HepG2 (cell line): ENCODE data around the gene MAN1C1. TPM values are rescaled to one million over a fixed set of nuclear protein-coding genes. Genes with fewer than 3 reads are reported as not detected.
A peak's percentile ranks its signal among the peaks of the same experiment; 100 is the strongest.

Experiments used
- CREB1 ChIP-seq, 2 experiments: fragments of 450-650 bp in 1 of 2; IDR thresholded peaks; 2 replicates each; pipeline ENCODE4 v1.6.1; 2016 to 2017; ENCODE audit warnings: control low read depth in 1 of 2, mild to moderate bottlenecking in 1 of 2, missing compliant biosample characterization in 1 of 2, missing genetic modification characterization in 1 of 2
- GABPA ChIP-seq, 2 experiments: IDR thresholded peaks; 2 replicates each; pipeline ENCODE4 v1.6.1; 2011 to 2016; ENCODE audit warnings: low read depth in 2 of 2, low read length in 1 of 2, missing biosample characterization in 1 of 2, missing genetic modification characterization in 1 of 2
- MXD4 ChIP-seq: IDR thresholded peaks from 2 replicates; pipeline ENCODE4 v1.6.1; 2016; ENCODE audit warnings: mild to moderate bottlenecking, missing biosample characterization, missing genetic modification reagents
- SP5 ChIP-seq: IDR thresholded peaks from 2 replicates; pipeline ENCODE4 v1.6.1; 2016; ENCODE audit warnings: low read depth, borderline replicate concordance
- ZNF138 ChIP-seq: sonication (generic); formaldehyde crosslinking; IDR thresholded peaks from 2 replicates; pipeline ENCODE4 v1.5.0; 2020; ENCODE audit warnings: mild to moderate bottlenecking, low read depth, missing genetic modification reagents
- ZNF644 ChIP-seq: IDR thresholded peaks from 2 replicates; pipeline ENCODE4 v1.6.1; 2016; ENCODE audit warnings: low read depth
- polyA plus RNA-seq, 8 experiments: library from polyadenylated mRNA; depleted of rRNA in 3 of 8; stranded (reverse) in 7 of 8; unstranded in 1 of 8; fragments of >200 nt; fragmentation: Illumina TruSeq in 4 of 8; extraction: Trizol in 4 of 8; gene quantifications; 2 replicates each; pipeline versions ENCODE4 v1.2.1 to v1.2.3, GENCODE V29; 2011 to 2016; ENCODE audit warnings: low read depth in 4 of 8, missing spikeins in 1 of 8, mixed read lengths in 1 of 8; ENCODE audit not compliant: insufficient read depth in 1 of 8
- total RNA-seq, 5 experiments: library from RNA; depleted of rRNA; stranded (reverse); fragments of >200 nt; fragmentation: Illumina TruSeq; extraction: Trizol; gene quantifications; 2 replicates each; pipeline ENCODE4 v1.2.3, GENCODE V29; 2016; ENCODE audit warnings: low read depth in 1 of 5
- TF ChIP-seq, protein P1 (sequence below): sonication (generic); formaldehyde crosslinking; IDR thresholded peaks from one replicate; pipeline ENCODE4 v1.5.1; 2020; ENCODE audit warnings: mild to moderate bottlenecking, missing genetic modification reagents; ENCODE audit errors: not compliant biosample characterization
- TF ChIP-seq, protein P2 (sequence below): sonication (generic); formaldehyde crosslinking; IDR thresholded peaks from 2 replicates; pipeline ENCODE4 v1.4.0; 2020; ENCODE audit warnings: low read depth, mild to moderate bottlenecking, missing genetic modification reagents
- TF ChIP-seq, protein P3 (sequence below): IDR thresholded peaks from 2 replicates; pipeline ENCODE4 v1.6.1; 2016; ENCODE audit warnings: low read depth, missing genetic modification reagents, missing compliant biosample characterization

The MAN1C1 gene
- total and polyA plus RNA-seq, 2 of the 13 experiments (the other 11 are each of a cell fraction or from before 2014, with no cell fraction given): 0.18 to 0.49 TPM

DNA sequence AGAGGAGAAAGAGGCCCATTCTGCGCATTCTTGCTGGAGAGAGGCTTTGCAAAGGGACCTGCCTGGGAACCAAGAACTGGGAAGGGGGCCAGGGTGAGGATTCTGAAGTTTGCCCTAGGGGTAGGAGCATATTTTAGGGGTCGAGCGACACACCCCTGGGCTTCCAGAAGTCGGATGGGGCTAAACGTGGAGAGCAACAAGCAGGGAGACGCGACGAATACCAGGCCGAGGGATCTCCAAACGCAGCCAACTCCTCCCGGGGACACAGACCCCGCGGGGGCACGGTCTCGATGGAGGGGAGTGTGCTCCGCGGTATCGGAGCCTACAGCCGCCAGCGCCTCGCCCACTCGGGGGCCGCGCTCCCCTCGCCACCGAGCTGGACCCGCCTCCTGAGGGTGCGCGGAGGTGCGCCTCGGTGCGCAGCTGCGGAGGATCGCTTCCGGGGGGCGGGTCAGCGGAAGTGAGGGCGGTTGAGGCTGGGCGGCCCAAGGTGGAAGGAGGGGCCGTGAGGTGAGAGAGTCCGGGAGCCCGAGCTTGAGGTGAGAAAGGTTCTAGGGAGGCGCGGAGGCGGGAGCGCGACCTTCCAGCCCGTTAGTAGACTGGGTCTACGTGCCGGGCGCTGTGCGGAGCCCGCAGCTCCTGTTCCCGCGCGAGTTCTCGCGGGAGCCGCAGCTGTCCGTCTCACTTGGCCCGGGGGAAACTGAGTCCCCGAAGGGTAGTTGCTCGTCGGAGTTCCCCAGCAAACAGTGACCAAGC lies 203.1 kb downstream of the MAN1C1 start, which contains the start of gene MTFR1L (continued):
- TF ChIP-seq, protein P1, sequence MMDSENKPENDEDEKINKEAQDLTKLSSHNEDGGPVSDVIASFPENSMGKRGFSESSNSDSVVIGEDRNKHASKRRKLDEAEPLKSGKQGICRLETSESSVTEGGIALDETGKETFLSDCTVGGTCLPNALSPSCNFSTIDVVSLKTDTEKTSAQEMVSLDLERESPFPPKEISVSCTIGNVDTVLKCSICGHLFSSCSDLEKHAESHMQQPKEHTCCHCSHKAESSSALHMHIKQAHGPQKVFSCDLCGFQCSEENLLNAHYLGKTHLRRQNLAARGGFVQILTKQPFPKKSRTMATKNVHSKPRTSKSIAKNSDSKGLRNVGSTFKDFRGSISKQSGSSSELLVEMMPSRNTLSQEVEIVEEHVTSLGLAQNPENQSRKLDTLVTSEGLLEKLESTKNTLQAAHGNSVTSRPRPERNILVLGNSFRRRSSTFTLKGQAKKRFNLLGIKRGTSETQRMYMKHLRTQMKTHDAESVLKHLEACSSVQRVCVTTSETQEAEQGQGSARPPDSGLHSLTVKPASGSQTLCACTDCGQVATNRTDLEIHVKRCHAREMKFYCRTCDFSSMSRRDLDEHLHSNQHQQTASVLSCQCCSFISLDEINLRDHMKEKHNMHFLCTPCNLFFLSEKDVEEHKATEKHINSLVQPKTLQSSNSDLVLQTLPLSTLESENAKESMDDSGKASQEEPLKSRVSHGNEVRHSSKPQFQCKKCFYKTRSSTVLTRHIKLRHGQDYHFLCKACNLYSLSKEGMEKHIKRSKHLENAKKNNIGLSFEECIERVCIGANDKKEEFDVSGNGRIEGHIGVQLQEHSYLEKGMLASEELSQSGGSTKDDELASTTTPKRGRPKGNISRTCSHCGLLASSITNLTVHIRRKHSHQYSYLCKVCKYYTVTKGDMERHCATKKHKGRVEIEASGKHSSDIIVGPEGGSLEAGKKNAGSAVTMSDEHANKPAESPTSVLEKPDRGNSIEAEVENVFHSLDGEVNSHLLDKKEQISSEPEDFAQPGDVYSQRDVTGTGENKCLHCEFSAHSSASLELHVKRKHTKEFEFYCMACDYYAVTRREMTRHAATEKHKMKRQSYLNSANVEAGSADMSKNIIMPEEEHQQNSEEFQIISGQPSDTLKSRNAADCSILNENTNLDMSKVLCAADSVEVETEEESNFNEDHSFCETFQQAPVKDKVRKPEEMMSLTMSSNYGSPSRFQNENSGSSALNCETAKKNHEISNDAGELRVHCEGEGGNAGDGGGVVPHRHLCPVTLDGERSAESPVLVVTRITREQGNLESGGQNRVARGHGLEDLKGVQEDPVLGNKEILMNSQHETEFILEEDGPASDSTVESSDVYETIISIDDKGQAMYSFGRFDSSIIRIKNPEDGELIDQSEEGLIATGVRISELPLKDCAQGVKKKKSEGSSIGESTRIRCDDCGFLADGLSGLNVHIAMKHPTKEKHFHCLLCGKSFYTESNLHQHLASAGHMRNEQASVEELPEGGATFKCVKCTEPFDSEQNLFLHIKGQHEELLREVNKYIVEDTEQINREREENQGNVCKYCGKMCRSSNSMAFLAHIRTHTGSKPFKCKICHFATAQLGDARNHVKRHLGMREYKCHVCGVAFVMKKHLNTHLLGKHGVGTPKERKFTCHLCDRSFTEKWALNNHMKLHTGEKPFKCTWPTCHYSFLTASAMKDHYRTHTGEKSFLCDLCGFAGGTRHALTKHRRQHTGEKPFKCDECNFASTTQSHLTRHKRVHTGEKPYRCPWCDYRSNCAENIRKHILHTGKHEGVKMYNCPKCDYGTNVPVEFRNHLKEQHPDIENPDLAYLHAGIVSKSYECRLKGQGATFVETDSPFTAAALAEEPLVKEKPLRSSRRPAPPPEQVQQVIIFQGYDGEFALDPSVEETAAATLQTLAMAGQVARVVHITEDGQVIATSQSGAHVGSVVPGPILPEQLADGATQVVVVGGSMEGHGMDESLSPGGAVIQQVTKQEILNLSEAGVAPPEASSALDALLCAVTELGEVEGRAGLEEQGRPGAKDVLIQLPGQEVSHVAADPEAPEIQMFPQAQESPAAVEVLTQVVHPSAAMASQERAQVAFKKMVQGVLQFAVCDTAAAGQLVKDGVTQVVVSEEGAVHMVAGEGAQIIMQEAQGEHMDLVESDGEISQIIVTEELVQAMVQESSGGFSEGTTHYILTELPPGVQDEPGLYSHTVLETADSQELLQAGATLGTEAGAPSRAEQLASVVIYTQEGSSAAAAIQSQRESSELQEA (CRISPR knock-in tag): peak; percentile 2
- TF ChIP-seq SP5 (CRISPR knock-in tag): peak; percentile 93
- TF ChIP-seq, protein P2, sequence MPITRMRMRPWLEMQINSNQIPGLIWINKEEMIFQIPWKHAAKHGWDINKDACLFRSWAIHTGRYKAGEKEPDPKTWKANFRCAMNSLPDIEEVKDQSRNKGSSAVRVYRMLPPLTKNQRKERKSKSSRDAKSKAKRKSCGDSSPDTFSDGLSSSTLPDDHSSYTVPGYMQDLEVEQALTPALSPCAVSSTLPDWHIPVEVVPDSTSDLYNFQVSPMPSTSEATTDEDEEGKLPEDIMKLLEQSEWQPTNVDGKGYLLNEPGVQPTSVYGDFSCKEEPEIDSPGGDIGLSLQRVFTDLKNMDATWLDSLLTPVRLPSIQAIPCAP (CRISPR knock-in tag): no peak
- TF ChIP-seq ZNF138 (CRISPR knock-in tag): no peak; the same call in 1 of the 2 replicates
- TF ChIP-seq, protein P3, sequence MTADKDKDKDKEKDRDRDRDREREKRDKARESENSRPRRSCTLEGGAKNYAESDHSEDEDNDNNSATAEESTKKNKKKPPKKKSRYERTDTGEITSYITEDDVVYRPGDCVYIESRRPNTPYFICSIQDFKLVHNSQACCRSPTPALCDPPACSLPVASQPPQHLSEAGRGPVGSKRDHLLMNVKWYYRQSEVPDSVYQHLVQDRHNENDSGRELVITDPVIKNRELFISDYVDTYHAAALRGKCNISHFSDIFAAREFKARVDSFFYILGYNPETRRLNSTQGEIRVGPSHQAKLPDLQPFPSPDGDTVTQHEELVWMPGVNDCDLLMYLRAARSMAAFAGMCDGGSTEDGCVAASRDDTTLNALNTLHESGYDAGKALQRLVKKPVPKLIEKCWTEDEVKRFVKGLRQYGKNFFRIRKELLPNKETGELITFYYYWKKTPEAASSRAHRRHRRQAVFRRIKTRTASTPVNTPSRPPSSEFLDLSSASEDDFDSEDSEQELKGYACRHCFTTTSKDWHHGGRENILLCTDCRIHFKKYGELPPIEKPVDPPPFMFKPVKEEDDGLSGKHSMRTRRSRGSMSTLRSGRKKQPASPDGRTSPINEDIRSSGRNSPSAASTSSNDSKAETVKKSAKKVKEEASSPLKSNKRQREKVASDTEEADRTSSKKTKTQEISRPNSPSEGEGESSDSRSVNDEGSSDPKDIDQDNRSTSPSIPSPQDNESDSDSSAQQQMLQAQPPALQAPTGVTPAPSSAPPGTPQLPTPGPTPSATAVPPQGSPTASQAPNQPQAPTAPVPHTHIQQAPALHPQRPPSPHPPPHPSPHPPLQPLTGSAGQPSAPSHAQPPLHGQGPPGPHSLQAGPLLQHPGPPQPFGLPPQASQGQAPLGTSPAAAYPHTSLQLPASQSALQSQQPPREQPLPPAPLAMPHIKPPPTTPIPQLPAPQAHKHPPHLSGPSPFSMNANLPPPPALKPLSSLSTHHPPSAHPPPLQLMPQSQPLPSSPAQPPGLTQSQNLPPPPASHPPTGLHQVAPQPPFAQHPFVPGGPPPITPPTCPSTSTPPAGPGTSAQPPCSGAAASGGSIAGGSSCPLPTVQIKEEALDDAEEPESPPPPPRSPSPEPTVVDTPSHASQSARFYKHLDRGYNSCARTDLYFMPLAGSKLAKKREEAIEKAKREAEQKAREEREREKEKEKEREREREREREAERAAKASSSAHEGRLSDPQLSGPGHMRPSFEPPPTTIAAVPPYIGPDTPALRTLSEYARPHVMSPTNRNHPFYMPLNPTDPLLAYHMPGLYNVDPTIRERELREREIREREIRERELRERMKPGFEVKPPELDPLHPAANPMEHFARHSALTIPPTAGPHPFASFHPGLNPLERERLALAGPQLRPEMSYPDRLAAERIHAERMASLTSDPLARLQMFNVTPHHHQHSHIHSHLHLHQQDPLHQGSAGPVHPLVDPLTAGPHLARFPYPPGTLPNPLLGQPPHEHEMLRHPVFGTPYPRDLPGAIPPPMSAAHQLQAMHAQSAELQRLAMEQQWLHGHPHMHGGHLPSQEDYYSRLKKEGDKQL (CRISPR knock-in tag): no peak
- TF ChIP-seq GABPA (IDR thresholded peaks at IDR 0.05; ENCODE audit: low read depth, low read length): peak; percentile 93
- TF ChIP-seq GABPA (CRISPR knock-in tag; IDR thresholded peaks at IDR 0.05; ENCODE audit: low read depth): peak; percentile 92
- TF ChIP-seq MXD4: 0 out of 2 replicates have a peak, but pooled peaks have one; percentile 64
- TF ChIP-seq ZNF644 (CRISPR knock-in tag): no peak
- no peak for TF ChIP-seq CREB1 (IDR thresholded peaks at IDR 0.05)
- no peak; the same call in 1 of the 2 replicates for TF ChIP-seq CREB1 (CRISPR knock-in tag; IDR thresholded peaks at IDR 0.05)
